Measurements from ENCODE around the gene JMJD6.
"Not testable (repeated sequence)": the region's sequence is repeated elsewhere in the genome, so short reads cannot be mapped to it uniquely, and the experiment has no call there.

The JMJD6 gene

GRCh38 chr17:76744747-76745146 lies 18.3 kb upstream of the JMJD6 start:
- in situ Hi-C loops (cut with HindIII; ENCODE audit: low sequenced_read_pairs), result loop anchor here (25.0 kb wide), 1 partner anchor 182 kb away; a partner anchor contains a TSS
- DNase-seq (ENCODE audit: low read depth), result no peak
- H3K4me3 ChIP-seq (ENCODE audit: low read depth, low read length), result no peak overlapping the region
- TF ChIP-seq, protein P1, sequence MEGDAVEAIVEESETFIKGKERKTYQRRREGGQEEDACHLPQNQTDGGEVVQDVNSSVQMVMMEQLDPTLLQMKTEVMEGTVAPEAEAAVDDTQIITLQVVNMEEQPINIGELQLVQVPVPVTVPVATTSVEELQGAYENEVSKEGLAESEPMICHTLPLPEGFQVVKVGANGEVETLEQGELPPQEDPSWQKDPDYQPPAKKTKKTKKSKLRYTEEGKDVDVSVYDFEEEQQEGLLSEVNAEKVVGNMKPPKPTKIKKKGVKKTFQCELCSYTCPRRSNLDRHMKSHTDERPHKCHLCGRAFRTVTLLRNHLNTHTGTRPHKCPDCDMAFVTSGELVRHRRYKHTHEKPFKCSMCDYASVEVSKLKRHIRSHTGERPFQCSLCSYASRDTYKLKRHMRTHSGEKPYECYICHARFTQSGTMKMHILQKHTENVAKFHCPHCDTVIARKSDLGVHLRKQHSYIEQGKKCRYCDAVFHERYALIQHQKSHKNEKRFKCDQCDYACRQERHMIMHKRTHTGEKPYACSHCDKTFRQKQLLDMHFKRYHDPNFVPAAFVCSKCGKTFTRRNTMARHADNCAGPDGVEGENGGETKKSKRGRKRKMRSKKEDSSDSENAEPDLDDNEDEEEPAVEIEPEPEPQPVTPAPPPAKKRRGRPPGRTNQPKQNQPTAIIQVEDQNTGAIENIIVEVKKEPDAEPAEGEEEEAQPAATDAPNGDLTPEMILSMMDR (IDR thresholded peaks at IDR 0.05; ENCODE audit: low read depth, low read length, missing control alignments), result no peak

DNA sequence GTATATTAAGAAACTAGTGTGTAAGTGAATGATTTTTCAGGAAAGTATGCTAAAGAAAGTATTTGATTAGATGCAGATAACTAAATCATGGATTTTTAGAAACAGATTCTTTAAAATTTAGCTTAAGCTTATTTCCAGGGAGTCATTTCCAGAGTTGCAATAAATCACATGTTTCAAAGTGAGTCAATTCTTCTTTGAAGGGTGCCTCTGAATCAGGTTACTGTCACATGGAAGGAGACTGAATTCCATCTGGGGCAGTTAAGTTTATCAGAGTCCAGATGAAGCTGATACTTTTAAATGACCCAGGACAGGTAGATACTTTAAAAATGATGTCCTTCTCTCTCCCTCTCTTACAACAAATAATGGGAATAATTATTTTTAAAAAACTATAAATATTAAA lies 16.6 kb upstream of the JMJD6 start:
- TF ChIP-seq, protein P1 (IDR thresholded peaks at IDR 0.05; ENCODE audit: low read depth, low read length, missing control alignments), result no peak
- DNase-seq (ENCODE audit: low read depth), result no peak
- no peak overlapping the region for H3K4me3 ChIP-seq (ENCODE audit: low read depth, low read length)
- in situ Hi-C loops (cut with HindIII; ENCODE audit: low sequenced_read_pairs), result loop anchor here (25.0 kb wide), 1 partner anchor 181 kb away; a partner anchor contains a TSS

- no peak for DNase-seq (ENCODE audit: low read depth)
- TF ChIP-seq, protein P1 (IDR thresholded peaks at IDR 0.05; ENCODE audit: low read depth, low read length, missing control alignments), result no peak
- H3K4me3 ChIP-seq (ENCODE audit: low read depth, low read length), result no peak overlapping the region
- in situ Hi-C loops (cut with HindIII; ENCODE audit: low sequenced_read_pairs), result loop anchor here (25.0 kb wide), 1 partner anchor 178 kb away; a partner anchor contains a TSS
These were observed 14.1 kb upstream of the JMJD6 start for GRCh38 chr17:76740329-76741118.

DNA sequence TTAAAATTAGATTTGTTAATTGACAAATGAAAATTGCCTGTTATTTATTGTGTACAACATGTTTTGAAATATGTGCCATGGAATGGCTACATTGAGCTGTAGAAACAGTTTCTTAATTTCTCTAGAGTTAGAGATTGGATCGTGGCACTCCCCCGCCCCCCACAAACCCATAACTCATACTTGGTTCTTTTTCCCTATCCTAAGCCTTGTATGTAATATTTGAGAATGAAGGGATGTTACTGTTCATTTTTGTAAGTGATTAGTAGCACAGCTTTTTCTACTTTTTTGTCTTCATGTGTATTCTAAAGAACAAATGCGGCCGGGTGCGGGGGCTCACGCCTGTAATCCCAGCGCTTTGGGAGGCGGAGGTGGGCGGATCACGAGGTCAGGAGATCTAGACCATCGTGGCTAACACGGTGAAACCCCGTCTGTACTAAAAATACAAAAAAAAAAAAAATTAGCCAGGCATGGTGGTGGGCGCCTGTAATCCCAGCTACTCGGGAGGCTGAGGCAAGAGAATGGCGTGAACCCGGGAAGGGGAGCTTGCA lies 13.2 kb upstream of the JMJD6 start:
- not testable (repeated sequence) for DNase-seq (ENCODE audit: low read depth); H3K4me3 ChIP-seq (ENCODE audit: low read depth, low read length)
- in situ Hi-C loops (cut with HindIII; ENCODE audit: low sequenced_read_pairs), result loop anchor here (25.0 kb wide), 1 partner anchor 177 kb away; a partner anchor contains a TSS

DNA sequence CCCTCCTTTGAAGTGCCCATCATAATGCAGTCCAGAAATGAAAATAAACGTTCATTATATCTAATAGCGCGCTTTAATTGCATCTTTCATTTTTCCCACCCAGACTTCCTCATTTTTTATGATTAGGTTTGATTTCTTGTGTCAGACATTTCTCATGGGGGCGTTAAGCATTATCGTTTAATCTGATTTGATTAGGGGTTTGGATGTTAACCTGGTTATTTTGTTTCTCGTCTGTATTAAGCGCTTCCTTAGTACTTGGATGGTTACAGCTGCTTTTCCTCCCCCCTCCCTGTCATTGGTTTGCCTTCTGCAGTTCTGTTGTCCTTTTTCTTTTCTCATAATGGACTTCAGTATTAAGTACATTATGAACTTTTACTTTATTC lies 12.1 kb upstream of the JMJD6 start:
- no peak for DNase-seq (ENCODE audit: low read depth)
- peak overlapping the region; percentile 93 for H3K4me3 ChIP-seq (ENCODE audit: low read depth, low read length)
- TF ChIP-seq, protein P1 (IDR thresholded peaks at IDR 0.05; ENCODE audit: low read depth, low read length, missing control alignments), result no peak
- in situ Hi-C loops (cut with HindIII; ENCODE audit: low sequenced_read_pairs), result loop anchor here (25.0 kb wide), 1 partner anchor 176 kb away; a partner anchor contains a TSS

GRCh38 chr17:76737676-76738467 lies 11.5 kb upstream of the JMJD6 start, which contains the start of gene MFSD11:
Gene MFSD11 (plus strand): TSS chr17:76738119. CDS start chr17:76738353, 234 bp downstream.
- peak; percentile 76 for DNase-seq (ENCODE audit: low read depth)
- TF ChIP-seq, protein P1 (IDR thresholded peaks at IDR 0.05; ENCODE audit: low read depth, low read length, missing control alignments), result no peak
- peak within 1 kb of the TSS; percentile 93 for H3K4me3 ChIP-seq (ENCODE audit: low read depth, low read length)
- in situ Hi-C loops (cut with HindIII; ENCODE audit: low sequenced_read_pairs), result loop anchor here (25.0 kb wide), 1 partner anchor 176 kb away; a partner anchor contains a TSS

Data from astrocyte of the cerebellum (primary cell).